HG03060 (cell line): ENCODE measurements around the gene PDCD5.
"Not testable (repeated sequence)": the region's sequence is repeated elsewhere in the genome, so short reads cannot be mapped to it uniquely, and the experiment has no call there.

Experiments
- ATAC-seq: cut with Tn5 transposase; IDR thresholded peaks from one replicate; pipeline ENCODE4 v1.9.1; 2021; ENCODE audit warnings: low read depth, moderate number of reproducible peaks; ENCODE audit not compliant: unreplicated experiment

Gene PDCD5

DNA sequence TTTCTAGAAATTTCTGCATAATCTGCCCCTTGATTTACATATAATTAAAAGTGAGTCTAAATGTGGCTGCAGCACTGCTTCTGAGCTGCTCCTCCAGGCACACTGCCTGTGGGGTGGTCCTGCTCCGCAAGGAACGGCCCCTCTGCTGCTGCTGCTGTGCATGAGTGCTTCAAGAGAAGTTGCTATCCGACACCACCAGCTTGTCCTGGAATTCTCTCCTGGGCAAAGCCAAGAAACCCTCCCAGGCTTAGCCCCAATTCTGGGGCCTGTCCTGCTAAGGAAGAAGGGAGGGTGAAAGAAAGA lies 7.5 kb upstream of the PDCD5 start:
- no peak for ATAC-seq

GRCh38 chr19:32576790-32577189 lies 4.2 kb upstream of the PDCD5 start:
- ATAC-seq, result no peak

- ATAC-seq, result no peak
Measured at GRCh38 chr19:32580353-32580900, 563 bp upstream of the PDCD5 start.

DNA sequence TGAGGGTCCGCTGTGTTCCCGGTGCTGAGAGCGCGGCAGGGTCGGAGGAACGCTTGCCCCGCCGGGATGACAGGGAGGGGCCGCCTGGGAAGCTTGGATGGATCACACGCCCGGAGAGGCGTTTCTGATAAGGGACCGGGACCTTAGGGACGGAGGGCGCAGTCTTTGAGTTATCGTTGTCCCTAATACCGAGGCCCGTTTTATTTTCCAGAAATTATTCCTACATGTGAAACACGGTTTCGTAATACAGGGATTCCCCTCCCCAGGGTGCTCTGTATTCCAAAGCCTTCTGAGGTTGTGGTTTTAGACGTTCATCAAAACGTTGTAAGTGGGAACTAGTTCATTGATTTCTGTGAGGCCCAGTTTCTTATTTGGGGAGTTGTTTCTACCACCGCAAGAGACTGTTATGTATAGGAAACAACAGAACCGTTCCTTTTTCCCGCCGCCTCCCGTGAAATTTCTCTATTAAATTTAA lies 752 bp downstream of the PDCD5 start:
- no peak for ATAC-seq

DNA sequence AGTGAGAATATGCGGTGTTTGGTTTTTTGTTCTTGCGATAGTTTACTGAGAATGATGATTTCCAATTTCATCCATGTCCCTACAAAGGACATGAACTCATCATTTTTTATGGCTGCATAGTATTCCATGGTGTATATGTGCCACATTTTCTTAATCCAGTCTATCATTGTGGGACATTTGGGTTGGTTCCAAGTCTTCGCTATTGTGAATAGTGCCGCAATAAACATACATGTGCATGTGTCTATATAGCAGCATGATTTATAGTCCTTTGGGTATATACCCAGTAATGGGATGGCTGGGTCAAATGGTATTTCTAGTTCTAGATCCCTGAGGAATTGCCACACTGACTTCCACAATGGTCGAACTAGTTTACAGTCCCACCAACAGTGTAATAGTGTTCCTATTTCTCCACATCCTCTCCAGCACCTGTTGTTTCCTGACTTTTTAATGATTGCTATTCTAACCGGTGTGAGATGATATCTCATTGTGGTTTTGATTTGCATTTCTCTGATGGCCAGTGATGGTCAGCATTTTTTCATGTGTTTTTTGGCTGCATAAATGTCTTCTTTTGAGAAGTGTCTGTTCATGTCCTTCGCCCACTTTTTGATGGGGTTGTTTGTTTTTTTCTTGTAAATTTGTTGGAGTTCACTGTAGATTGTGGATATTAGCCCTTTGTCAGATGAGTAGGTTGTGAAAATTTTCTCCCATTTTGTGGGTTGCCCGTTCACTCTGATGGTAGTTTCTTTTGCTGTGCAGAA lies 6.9 kb downstream of the PDCD5 start:
- not testable (repeated sequence) for ATAC-seq

GRCh38 chr19:32594021-32594420 lies 13.0 kb downstream of the PDCD5 start:
- ATAC-seq, result no peak

DNA sequence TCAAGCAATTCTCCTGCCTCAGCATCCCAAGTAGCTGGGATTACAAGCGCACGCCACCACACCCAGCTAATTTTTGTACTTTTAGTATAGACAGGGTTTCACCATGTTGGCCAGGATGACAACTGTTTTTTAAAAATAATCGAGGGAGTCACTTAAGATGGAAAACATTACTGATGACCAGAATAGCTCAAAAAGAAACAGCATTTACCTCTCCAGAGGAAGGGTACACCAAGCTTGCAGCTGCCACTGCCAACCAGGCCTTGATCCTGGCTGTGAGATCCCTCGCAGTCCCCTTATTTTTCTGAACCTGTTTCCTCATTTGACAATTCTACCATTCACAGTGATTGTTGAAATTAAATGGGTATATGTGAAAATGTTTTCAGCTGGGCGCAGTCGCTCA lies 14.5 kb downstream of the PDCD5 start:
- no peak for ATAC-seq

DNA sequence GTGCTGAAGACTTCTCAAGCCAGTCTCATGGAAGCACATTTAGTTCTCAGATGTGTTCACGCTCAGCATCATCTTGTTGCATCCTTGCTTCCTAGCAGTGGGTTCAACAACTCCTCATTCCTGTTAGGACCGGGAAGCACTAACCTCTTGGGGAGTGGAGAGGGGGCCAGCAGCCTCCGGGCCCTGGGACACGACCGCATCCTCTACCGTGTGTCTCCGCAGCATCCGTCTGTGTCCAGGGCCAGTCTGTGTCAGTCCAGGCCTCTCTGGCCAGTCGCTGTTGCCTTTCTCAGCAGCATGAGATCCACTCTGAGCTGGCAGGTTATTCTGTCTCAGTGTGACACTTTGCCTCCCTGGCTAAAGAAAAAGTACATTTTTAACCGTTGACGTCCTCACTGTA lies 17.0 kb downstream of the PDCD5 start:
- ATAC-seq, result no peak

DNA sequence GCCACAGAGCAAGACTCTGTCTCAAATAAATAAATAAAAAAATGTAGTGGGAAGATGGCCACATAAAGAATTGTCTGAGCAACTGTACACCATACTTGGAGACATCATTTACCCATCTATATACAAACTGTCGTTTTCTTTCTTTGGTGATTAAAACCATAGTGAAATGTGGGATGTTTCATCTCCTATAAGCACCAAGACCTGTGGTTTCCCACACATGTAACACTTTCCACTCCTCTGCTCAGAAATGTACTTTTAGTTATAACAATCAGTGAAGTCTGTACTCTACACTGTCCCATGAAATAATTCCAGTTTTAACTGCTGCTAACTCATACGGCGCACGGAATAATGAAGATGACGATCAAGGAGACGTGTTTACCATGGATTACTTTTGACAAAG lies 18.3 kb downstream of the PDCD5 start:
- no peak for ATAC-seq

- no peak for ATAC-seq
Measured at GRCh38 chr19:32599736-32600157, 18.8 kb downstream of the PDCD5 start.

DNA sequence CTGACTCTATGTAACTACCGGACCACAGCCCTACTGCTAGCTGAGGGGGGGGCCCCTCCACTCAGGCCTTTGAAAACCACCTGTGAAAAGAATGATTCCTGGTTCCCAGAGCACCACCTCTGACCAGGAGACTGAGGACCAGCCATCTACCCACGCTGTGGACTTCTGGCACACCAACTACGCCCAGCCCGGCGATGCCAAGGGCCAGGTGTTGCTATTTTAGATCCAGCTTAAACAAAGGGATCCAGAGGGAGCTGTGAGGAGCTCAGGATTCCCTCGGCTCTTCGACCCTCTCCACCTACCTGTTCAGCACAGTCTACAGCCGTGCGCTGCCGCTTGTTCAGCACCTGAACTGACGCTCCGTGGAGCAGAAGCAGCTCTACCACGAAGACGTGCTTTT lies 23.0 kb downstream of the PDCD5 start:
- no peak for ATAC-seq

DNA sequence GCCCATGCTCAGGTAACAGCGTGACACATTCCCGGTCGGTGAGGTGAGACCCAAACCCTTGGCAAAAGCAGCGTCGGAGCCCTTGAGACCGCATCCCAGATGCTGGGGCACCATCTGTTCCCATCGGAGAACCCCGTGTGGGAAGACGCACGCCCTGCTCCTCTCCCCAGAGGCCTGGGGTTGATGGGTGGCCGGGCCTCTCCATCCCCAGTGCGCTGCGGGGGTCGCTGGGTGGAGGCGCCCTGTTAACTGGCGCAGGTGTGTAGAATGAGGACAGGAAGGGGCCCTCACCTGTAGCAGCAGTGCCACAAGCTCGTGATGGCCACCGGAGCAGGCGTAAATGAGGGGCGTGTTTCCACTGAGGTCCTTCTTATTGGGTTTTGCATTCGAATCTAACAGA lies 24.6 kb downstream of the PDCD5 start:
- no peak for ATAC-seq

DNA sequence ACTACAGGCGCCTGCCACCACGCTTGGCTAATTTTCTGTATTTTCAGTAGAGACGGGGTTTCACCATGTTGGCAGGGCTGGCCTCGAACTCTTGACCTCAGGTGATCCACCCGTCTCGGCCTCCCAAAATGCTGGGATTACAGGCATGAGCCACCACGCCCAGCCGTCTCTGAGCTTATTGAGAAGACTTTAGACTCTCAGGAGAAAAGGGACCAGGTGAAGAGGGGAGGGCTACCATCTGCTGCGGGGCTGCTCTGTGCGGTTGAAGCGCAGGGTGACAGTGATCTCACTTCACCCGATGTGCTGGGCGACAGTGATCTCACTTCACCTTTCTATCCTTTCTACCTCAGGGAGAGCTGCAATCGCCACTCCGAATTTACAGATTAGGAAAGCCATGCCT lies 25.3 kb downstream of the PDCD5 start:
- ATAC-seq, result no peak

- no peak for ATAC-seq
Measured at GRCh38 chr19:32607479-32607878, 26.5 kb downstream of the PDCD5 start.

- ATAC-seq, result no peak
Measured at GRCh38 chr19:32611161-32611560, 30.2 kb downstream of the PDCD5 start.

DNA sequence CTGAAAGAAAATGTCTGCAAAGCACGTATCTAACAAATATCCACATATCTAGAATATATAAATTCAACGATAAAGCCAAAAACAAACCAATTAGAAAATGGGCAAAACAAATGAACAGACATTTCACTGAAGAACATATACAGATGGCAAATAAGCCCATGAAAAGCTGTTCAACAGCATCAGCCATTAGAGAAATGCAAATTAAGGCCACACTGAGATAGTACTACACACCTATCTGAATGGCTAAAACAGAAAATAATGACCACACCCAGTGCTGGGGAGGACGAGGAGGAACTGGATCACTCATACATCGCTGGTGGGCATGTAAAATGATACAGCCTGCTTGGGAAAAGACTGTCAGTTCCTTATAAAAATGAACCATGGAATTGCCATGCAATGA lies 32.0 kb downstream of the PDCD5 start:
- ATAC-seq, result no peak

GRCh38 chr19:32614916-32615315 lies 33.9 kb downstream of the PDCD5 start:
- no peak for ATAC-seq

DNA sequence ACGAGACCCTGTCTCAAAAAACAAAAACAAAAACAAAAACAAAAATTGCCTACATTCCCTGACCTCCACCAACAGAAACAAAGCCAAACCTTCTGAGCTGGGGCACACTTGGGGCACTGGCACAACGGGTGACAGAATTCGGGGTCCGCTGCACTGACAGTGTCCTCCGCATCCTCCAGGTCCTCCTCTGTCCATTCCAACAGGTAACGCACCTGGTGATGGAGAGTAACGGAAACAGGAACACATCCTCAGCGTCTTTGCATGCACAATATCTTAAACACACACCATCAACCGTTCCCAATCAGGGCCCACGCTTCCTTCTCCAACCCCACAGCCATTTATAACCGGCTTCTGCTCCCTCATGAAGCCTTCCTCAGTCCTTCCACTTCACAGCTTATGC lies 34.6 kb downstream of the PDCD5 start:
- no peak for ATAC-seq

DNA sequence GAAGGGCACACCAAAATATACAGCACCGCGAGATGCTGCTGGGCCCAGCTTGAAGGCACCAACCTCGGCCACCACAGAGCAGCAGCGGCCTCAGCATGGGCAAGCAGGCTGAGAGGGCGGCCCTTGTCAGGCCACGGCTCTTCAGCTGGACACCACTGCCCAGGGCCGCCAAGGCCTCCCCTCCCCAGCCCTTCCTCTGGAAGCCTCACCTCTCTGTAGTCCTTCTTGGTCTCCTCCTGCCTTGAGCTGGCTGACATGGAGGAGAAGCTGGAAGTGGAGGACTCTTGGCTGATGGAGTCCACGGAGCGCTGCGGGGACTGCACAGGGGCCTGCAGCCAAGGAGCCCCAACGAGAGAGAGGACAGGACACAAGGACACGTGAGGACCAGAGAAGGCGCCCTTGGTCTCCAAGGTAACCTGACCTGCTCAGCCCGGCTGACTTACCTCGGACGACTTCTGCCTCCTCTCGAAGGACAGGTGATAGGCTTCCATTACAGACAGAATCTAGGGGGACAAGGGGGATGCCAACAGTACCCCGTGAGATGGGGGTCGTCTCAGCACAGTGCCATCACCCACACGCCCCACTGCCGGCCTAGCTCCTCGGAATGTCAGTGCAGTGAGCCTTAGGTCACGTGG lies 38.2 kb downstream of the PDCD5 start:
- ATAC-seq, result no peak

- no peak for ATAC-seq
Measured at GRCh38 chr19:32622002-32622401, 41.0 kb downstream of the PDCD5 start.

- ATAC-seq, result no peak
Measured at GRCh38 chr19:32624410-32624809, 43.4 kb downstream of the PDCD5 start.

- ATAC-seq, result no peak
Measured at GRCh38 chr19:32626969-32627368, 46.0 kb downstream of the PDCD5 start.
